Heart right ventricle (tissue), 16 donors: ENCODE results near the gene RPS3. TPM values are rescaled to one million over a fixed set of nuclear protein-coding genes. Genes with fewer than 3 reads are reported as not detected.

Experiments
- ATAC-seq, 8 donors: fragments of 200-7000 bp; cut with Tn5 transposase; one replicate each; pipeline ENCODE4 v1.9.1; 2020; ENCODE audit warnings: mild to moderate bottlenecking in 8 of 8, moderate library complexity in 8 of 8, moderate number of reproducible peaks in 1 of 8
- DNase-seq, 2 donors: peaks; one replicate each; pipeline ENCODE4 v3.0.0-alpha.2; 2020
- H3K27ac ChIP-seq, 10 donors: fragments of 200-600 bp; sonication (generic) in 2 of 10; one replicate each; pipeline versions ENCODE4 v1.5.0 to v1.8.0; 2020 to 2022; ENCODE audit warnings: mild to moderate bottlenecking in 3 of 10
- H3K27me3 ChIP-seq, 7 donors: fragments of 200-600 bp; one replicate each; pipeline ENCODE4 v1.8.0; 2021 to 2022; ENCODE audit warnings: mild to moderate bottlenecking in 2 of 7
- H3K36me3 ChIP-seq, 9 donors: fragments of 200-600 bp; sonication (generic) in 1 of 9; one replicate each; pipeline versions ENCODE4 v1.5.0 to v1.8.0; 2020 to 2022; ENCODE audit warnings: mild to moderate bottlenecking in 2 of 9
- H3K4me1 ChIP-seq, 9 donors: fragments of 200-600 bp; sonication (generic) in 1 of 9; one replicate each; pipeline versions ENCODE4 v1.5.0 to v1.8.0; 2020 to 2022; ENCODE audit warnings: mild to moderate bottlenecking in 4 of 9
- H3K4me3 ChIP-seq, 10 donors: fragments of 200-600 bp; sonication (generic) in 2 of 10; one replicate each; pipeline versions ENCODE4 v1.5.0 to v1.8.0; 2020 to 2022; ENCODE audit warnings: mild to moderate bottlenecking in 7 of 10, moderate library complexity in 2 of 10
- H3K9me3 ChIP-seq, 11 donors: fragments of 200-600 bp in 10 of 11; sonication (generic) in 2 of 11; one replicate each; pipeline versions ENCODE4 v1.5.0 to v1.8.0; 2013 to 2022; ENCODE audit warnings: mild to moderate bottlenecking in 2 of 11, control low read depth in 1 of 11, moderate library complexity in 1 of 11
- WGBS, 2 donors: extraction: QIAGEN DNeasy Blood & Tissue Kit; methylation state at CpG; one replicate each; pipeline ENCODE4 v1.1.7; 2013; ENCODE audit warnings: inconsistent platforms in 1 of 2; 5-methylcytosine and 5-hydroxymethylcytosine counted together
- intact Hi-C, 10 donors: fragments of 100-400 bp; cut with DNase I; formaldehyde crosslinking; loops; one replicate each; pipeline versions ENCODE4 v1.11.1 to v1.14.2; 2022
- polyA plus RNA-seq, 2 donors: library from polyadenylated mRNA; stranded (reverse); fragments of 200-250 nt; gene quantifications; one replicate each; pipeline ENCODE4 v1.2.3, GENCODE V29; 2013
- total RNA-seq, 10 donors: library from RNA; stranded (reverse); fragmentation: NEBNext Ultra II Directional in 3 of 10; extraction: Animal tissue kit (Norgen Biotek cat#: 25700) in 3 of 10; gene quantifications; one replicate each; pipeline versions ENCODE4 v1.2.1 to v1.2.4, GENCODE V29; 2021 to 2023
- TF ChIP-seq, protein P1 (sequence below), 9 donors: fragments of 200-600 bp; sonication (generic) in 2 of 9; IDR thresholded peaks; one replicate each; pipeline versions ENCODE4 v1.5.0 to v1.8.0; 2021 to 2022; ENCODE audit warnings: antibody characterized with exemption in 9 of 9, mild to moderate bottlenecking in 5 of 9, moderate library complexity in 1 of 9
- donor health status: Arrhythmogenic right ventricular cardiomyopathy.
- donor health status: ischemic (EF 13 %, LVEDD 7.1; RV severe dilation, severe dysfunction).
- donor health status: healthy with polysubstance abuse.
- donor health status: DM: no; HTN: yes; CAD: no.
- donor health status: DM: no; HTN: no; CAD: no.
- donor health status: ischemic (EF 25% LVEDD 6.9; RV normal size, moderate dysfunction).
- donor health status: ischemic (EF 25% LVEDD 5.7; RV mildly dilated, moderate dysfunction).
- donor health status: healthy.
- donor health status: DM: yes; HTN: yes; CAD: no.
- donor health status: Ischemic cardiomyopathy.
- donor health status: ischemic (EF 35%, LVEDD 5.7; RV mildly dilated, moderate dysfunction).
- donor health status: nonischemic (EF 11% LVEDD 7.7; RV severe dilation, severe dysfunction).
- donor health status: DM: yes; HTN: yes; CAD: no.
- donor health status: PGD.
- donor health status: ischemic (EF 29% LVEDD 5.4; RV normal size, mild dysfunction).
- donor health status: nonischemic (EF 23%, LVEDD 6.1; RV moderate dilation, normal function).

The RPS3 gene
- total and polyA plus RNA-seq, 12 donors: 698 to 1,945 (median 939) TPM

GRCh38 chr11:75398906-75399305 is 412 bp upstream of the RPS3 start:
- TF ChIP-seq, protein P1, sequence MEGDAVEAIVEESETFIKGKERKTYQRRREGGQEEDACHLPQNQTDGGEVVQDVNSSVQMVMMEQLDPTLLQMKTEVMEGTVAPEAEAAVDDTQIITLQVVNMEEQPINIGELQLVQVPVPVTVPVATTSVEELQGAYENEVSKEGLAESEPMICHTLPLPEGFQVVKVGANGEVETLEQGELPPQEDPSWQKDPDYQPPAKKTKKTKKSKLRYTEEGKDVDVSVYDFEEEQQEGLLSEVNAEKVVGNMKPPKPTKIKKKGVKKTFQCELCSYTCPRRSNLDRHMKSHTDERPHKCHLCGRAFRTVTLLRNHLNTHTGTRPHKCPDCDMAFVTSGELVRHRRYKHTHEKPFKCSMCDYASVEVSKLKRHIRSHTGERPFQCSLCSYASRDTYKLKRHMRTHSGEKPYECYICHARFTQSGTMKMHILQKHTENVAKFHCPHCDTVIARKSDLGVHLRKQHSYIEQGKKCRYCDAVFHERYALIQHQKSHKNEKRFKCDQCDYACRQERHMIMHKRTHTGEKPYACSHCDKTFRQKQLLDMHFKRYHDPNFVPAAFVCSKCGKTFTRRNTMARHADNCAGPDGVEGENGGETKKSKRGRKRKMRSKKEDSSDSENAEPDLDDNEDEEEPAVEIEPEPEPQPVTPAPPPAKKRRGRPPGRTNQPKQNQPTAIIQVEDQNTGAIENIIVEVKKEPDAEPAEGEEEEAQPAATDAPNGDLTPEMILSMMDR (IDR thresholded peaks at IDR 0.05): no peak
- ATAC-seq: no peak
- Histone ChIP-seq H3K4me3 (peak overlapping the region in 2 of 10 donors; percentile 83 to 84), H3K27ac (peak overlapping the region in 4 of 10 donors; percentile 90 to 93 (median 92)), H3K4me1 (peaks cover 8 to 41% (median 29%) of the 10 kb centered on the region in 9 donors), H3K27me3 (no peaks in the 10 kb centered on the region), H3K9me3 (no peaks in the 10 kb centered on the region), H3K36me3 (peaks cover 0 to 35% (median 23%) of the 10 kb centered on the region in 9 donors)
- WGBS, 2 donors: 78 to 83% methylated on average over 8 of the region's 8 CpGs
- no peak for DNase-seq
- intact Hi-C loops: loop anchor here in 2 of 10 donors (10.0 kb wide), 1 partner anchor 46 kb away; no protein-coding TSS in a partner anchor

- ATAC-seq: peak in 5 of 8 donors; percentile 8 to 20 (median 13)
- H3K4me1 ChIP-seq: peaks cover 8 to 48% (median 29%) of the 10 kb centered on the region in 9 donors
- intact Hi-C loops: loop anchor here in 3 of 10 donors (2.0 to 5.0 kb wide), 3 partner anchors 127 to 132 kb away; partner anchors contain the start of gene GDPD5 (in 1 of the 3)
Observed at GRCh38 chr11:75400146-75400865, 988 bp downstream of the RPS3 start.

DNA sequence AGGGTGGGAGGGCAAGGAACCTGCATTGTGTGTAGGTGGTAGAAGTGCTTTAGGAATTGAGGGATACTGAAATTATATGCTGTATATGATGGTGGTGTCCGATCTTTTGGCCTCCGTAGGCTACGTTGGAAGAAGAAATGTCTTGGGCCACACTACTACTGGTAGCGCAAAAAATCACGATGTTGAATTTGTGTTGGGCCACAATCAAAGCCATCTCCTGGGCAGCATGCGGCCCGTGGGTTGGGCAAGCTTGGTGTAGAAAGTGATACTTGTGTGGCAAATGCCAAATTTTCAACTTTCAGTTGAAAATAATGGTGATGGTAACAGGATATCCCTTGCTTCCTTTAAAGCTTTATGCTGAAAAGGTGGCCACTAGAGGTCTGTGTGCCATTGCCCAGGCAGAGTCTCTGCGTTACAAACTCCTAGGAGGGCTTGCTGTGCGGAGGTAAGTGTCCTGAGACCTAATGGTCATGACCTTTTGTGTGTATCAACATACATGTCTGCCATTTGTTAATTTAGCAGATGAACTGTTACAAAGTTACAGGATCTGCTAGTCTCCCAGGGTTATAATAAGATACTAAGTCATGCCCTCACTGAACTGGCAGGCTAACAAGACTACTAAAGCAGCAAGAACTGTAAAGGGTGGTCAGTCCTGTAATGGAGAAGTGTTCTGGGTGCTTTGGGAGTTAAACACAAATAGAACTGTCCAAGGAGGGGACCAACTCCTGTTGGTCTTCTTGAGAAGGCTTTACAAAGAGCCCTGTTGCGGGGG is 2.9 kb downstream of the RPS3 start:
- DNase-seq (no peak), ATAC-seq (no peak)
- Histone ChIP-seq H3K36me3 (peaks cover 0 to 68% (median 54%) of the 10 kb centered on the region in 9 donors), H3K27ac (peak overlapping the region in 1 of 10 donors; percentile 32), H3K9me3 (no peaks in the 10 kb centered on the region), H3K27me3 (no peaks in the 10 kb centered on the region), H3K4me3 (no peak overlapping the region), H3K4me1 (peaks cover 8 to 59% (median 29%) of the 10 kb centered on the region in 9 donors)
- intact Hi-C loops: loop anchor here in 2 of 10 donors (5.0 kb wide), 2 partner anchors 125 to 130 kb away; partner anchors contain the start of gene GDPD5 (in 1 of the 2)
- TF ChIP-seq, protein P1 (IDR thresholded peaks at IDR 0.05): no peak
- 88 to 90% methylated on average over 10 of the region's 10 CpGs for WGBS, 2 donors

More at GRCh38 chr11:75400146-75400865, 988 bp downstream of the RPS3 start:
- TF ChIP-seq, protein P1 (IDR thresholded peaks at IDR 0.05): no peak
- Histone ChIP-seq H3K27me3 (no peaks in the 10 kb centered on the region), H3K4me3 (peak overlapping the region; percentile 53 to 87 (median 78)), H3K27ac (peak overlapping the region; percentile 42 to 98 (median 91)), H3K9me3 (no peaks in the 10 kb centered on the region), H3K36me3 (peaks cover 0 to 49% (median 36%) of the 10 kb centered on the region in 9 donors)
- WGBS, 2 donors: 15 to 17% methylated on average over 11 of the region's 11 CpGs
- no peak for DNase-seq

- DNase-seq (no peak), ATAC-seq (no peak)
- TF ChIP-seq, protein P1 (IDR thresholded peaks at IDR 0.05): no peak
- Histone ChIP-seq H3K4me3 (no peak overlapping the region), H3K4me1 (peaks cover 8 to 59% (median 29%) of the 10 kb centered on the region in 9 donors), H3K27ac (peak overlapping the region in 1 of 10 donors; percentile 41), H3K36me3 (peaks cover 0 to 74% (median 55%) of the 10 kb centered on the region in 9 donors), H3K9me3 (no peaks in the 10 kb centered on the region), H3K27me3 (no peaks in the 10 kb centered on the region)
- WGBS, 2 donors: 70 to 81% methylated on average over 1 of the region's 1 CpG
- intact Hi-C loops: loop anchor here in 2 of 10 donors (5.0 kb wide), 2 partner anchors 124 to 129 kb away; partner anchors contain the start of gene GDPD5 (in 1 of the 2)
Observed at GRCh38 chr11:75403037-75403436, 3.7 kb downstream of the RPS3 start.
